DOHH2 (cell line): Measurements from ENCODE around the gene SNX3.

Experiments
- EZH2phosphoT487 ChIP-seq: fragments of 200-600 bp; sonication (generic); IDR thresholded peaks from 2 replicates; pipeline ENCODE4 v1.6.1; 2017; ENCODE audit warnings: borderline replicate concordance, mild to moderate bottlenecking, antibody characterized with exemption, low read length, moderate library complexity, mixed read lengths
- TF ChIP-seq, protein P1 (sequence below): fragments of 200-600 bp; sonication (generic); IDR thresholded peaks from one replicate; pipeline ENCODE4 v1.5.1; 2014; ENCODE audit warnings: antibody characterized with exemption, mild to moderate bottlenecking, low read depth, low read length; ENCODE audit not compliant: poor library complexity, severe bottlenecking

DNA sequence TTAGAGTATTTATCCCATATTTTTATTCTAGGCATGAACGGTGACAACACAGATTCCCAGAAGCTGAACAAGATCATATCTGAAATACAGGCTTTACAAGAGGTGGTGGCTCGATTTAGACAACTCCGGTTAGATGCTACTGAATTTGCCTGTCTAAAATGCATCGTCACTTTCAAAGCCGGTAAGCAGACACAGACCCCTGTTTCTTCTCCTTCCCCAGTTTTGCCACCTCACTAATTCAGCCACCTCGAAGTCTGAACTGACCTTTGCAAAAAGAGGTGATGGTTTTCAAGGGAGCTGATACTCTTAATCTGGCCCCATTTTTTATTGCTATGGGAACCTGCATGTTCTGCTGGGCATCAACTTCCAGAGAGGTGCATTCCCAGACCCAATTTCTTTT lies 80.1 kb downstream of the SNX3 start:
- TF ChIP-seq, protein P1, sequence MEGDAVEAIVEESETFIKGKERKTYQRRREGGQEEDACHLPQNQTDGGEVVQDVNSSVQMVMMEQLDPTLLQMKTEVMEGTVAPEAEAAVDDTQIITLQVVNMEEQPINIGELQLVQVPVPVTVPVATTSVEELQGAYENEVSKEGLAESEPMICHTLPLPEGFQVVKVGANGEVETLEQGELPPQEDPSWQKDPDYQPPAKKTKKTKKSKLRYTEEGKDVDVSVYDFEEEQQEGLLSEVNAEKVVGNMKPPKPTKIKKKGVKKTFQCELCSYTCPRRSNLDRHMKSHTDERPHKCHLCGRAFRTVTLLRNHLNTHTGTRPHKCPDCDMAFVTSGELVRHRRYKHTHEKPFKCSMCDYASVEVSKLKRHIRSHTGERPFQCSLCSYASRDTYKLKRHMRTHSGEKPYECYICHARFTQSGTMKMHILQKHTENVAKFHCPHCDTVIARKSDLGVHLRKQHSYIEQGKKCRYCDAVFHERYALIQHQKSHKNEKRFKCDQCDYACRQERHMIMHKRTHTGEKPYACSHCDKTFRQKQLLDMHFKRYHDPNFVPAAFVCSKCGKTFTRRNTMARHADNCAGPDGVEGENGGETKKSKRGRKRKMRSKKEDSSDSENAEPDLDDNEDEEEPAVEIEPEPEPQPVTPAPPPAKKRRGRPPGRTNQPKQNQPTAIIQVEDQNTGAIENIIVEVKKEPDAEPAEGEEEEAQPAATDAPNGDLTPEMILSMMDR, result no peak
- TF ChIP-seq EZH2phosphoT487, result no peak
